ENCODE results near the gene PLAGL1.

GRCh38 chr6:143901885-143902750 is 105.9 kb downstream of the PLAGL1 start:
- TF ChIP-seq CTCF (IDR thresholded peaks at IDR 0.05): no peak
- TF ChIP-seq POLR2A (IDR thresholded peaks at IDR 0.05): no peak
